ENCODE results near the gene PKDCC.

DNA sequence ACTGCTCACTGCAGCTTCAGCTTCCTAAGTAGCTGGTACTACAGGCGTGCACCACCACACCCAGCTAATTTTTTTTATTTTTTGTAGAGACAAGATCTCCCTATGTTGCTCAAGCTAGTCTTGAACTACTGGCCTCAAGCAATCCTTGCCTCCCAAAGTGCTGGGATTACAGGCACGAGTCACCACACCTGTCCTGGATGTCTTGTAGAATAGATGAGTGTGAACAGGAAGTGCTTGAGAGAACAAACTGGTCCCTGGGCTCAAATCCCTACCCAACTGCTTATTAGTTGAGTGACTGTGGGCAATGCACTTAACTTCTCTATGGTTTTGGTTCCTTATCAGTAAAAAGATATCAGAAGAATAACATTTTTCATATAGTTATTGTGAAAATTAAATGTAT lies 34.2 kb downstream of the PKDCC start:
- TF ChIP-seq, protein P1, sequence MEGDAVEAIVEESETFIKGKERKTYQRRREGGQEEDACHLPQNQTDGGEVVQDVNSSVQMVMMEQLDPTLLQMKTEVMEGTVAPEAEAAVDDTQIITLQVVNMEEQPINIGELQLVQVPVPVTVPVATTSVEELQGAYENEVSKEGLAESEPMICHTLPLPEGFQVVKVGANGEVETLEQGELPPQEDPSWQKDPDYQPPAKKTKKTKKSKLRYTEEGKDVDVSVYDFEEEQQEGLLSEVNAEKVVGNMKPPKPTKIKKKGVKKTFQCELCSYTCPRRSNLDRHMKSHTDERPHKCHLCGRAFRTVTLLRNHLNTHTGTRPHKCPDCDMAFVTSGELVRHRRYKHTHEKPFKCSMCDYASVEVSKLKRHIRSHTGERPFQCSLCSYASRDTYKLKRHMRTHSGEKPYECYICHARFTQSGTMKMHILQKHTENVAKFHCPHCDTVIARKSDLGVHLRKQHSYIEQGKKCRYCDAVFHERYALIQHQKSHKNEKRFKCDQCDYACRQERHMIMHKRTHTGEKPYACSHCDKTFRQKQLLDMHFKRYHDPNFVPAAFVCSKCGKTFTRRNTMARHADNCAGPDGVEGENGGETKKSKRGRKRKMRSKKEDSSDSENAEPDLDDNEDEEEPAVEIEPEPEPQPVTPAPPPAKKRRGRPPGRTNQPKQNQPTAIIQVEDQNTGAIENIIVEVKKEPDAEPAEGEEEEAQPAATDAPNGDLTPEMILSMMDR (IDR thresholded peaks at IDR 0.05), result no peak
- no peak for TF ChIP-seq POLR2A (IDR thresholded peaks at IDR 0.05)
- TF ChIP-seq EP300 (IDR thresholded peaks at IDR 0.05), result no peak

Measured in ovary (tissue), 3 donors.